Measurements from ENCODE around the gene DIPK1B.
"Not testable (repeated sequence)": the region's sequence is repeated elsewhere in the genome, so short reads cannot be mapped to it uniquely, and the experiment has no call there.

Gene DIPK1B

GRCh38 chr9:136700304-136700703 lies 12.1 kb upstream of the DIPK1B start:
- DNase-seq = no peak

GRCh38 chr9:136700959-136701667 lies 11.3 kb upstream of the DIPK1B start:
- peak; percentile 84 for DNase-seq

GRCh38 chr9:136701668-136702053 lies 10.7 kb upstream of the DIPK1B start:
- DNase-seq = no peak

DNA sequence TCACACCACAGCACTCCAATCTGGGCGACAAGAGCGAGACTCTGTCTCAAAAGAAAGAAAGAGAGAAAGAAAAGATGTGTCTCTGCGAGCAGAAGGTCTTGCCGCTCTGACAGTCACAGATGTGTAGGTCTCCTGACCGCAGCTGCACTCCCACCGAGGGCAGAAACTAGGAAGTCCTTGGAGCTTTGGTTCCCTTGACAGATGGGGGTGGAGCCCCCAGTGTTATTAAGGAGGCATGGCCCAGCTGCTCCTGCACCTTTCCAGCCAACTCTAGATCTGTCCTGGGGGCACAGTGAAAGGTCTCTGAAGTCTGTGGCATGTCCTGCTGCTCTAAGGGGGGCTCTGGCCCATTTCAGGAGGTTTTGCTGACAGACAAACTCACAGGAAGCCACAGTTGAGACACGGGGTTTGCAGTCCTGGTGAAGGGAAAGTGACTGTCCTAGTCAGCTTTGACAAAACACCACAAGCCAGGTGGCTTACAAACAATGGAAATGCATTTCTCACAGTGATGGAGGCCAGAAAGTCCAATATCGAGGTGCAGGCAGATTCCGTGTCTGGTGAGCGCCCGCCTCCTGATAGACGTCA lies 9.0 kb upstream of the DIPK1B start:
- no peak for DNase-seq

- DNase-seq = not testable (repeated sequence)
Measured at GRCh38 chr9:136704741-136705140, 7.6 kb upstream of the DIPK1B start.

DNA sequence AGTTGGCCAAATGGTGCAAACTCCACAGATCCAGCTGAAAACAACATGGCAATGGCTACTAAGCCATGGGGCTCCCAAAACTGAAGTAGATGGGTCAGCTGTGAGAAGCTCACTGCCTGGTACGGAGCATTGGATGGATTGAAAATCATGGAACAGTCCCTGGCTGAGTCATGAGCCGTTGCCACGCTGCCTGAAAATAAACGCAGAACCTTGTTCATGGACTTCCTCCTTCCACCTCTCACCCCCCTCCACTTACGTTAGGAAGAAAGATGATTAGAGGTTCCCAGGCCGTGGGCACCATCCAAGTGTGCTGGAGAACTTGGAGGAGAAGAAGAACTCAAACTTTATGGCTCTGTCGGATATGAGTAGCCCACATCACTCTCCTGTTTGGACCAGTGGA lies 6.8 kb upstream of the DIPK1B start:
- no peak for DNase-seq

DNA sequence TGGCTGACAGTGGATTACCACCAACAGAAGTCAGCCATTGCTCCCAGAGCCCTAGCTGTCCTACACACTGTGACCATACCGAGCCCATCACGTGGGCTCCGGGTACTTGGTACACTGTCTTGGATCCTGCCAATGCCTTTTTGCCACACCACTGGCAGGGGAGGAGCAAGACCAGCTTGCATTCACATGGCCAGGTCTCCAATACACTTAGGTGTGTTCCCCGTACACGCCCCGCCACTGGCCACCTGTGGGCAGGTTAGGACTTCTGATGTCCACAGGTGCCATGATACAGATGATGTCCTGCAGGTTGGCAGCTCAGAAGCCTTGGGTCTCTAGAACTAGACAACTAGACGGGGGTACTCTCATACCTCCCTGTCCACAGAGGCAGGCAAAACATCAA lies 5.4 kb upstream of the DIPK1B start:
- DNase-seq = no peak

DNA sequence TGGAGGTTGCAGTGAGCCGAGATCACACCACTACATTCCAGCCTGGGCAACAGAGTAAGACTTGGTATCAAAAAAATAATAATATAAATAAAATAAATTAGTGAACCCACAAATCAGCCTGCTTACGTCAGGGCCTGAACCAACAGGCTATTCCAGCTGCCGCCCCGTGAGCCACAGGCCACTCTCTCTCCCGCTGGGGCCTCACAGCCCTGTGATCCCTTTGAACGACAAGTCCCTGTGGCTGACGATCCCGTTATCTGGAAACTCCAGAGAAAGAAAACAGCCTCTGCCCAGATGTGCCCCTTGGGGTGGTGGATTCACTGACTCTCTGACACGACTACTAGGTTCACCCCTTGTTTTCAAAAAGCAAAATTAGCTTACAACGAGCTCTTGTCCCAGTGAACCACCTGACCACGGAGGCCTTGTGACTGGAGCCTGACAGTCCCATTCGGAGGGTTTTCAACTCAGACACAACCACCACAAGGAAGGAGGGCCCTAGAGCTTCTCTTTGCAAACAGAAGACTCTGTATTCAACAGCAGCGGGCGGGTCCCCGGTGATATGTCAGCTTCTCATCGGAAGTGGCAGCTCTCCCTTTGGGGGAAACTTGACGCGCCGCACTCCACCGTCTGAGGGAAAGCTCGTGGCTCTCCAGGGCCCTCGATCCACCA lies 4.4 kb upstream of the DIPK1B start:
- DNase-seq = no peak

GRCh38 chr9:136709454-136710109 lies 2.8 kb upstream of the DIPK1B start:
- DNase-seq = no peak

- DNase-seq = no peak
Measured at GRCh38 chr9:136710543-136710942, 1.8 kb upstream of the DIPK1B start.

DNA sequence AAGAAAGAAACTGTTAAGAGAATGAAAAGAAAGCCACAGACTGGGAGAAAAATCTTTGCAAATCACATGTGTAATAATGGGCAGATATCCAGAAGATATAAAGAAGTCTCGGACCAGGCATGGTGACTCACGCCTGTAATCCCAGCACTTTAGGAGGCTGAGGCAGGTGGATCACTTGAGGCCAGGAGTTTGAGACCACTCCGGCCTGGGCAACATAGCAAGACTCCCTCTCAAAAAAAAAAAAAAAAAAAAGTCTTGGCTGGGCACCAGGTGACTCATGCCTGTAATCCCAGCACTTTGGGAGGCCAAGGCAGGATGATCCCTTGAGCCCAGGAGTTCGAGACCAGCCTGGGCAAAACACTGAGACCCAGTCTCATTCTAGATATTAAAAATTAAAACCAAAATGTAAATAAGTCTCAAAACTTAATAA lies 1.1 kb upstream of the DIPK1B start:
- DNase-seq = not testable (repeated sequence)

- no peak for DNase-seq
Measured at GRCh38 chr9:136712690-136713544, 545 bp downstream of the DIPK1B start.

- DNase-seq = no peak
Measured at GRCh38 chr9:136713550-136713949, 1.2 kb downstream of the DIPK1B start.

DNA sequence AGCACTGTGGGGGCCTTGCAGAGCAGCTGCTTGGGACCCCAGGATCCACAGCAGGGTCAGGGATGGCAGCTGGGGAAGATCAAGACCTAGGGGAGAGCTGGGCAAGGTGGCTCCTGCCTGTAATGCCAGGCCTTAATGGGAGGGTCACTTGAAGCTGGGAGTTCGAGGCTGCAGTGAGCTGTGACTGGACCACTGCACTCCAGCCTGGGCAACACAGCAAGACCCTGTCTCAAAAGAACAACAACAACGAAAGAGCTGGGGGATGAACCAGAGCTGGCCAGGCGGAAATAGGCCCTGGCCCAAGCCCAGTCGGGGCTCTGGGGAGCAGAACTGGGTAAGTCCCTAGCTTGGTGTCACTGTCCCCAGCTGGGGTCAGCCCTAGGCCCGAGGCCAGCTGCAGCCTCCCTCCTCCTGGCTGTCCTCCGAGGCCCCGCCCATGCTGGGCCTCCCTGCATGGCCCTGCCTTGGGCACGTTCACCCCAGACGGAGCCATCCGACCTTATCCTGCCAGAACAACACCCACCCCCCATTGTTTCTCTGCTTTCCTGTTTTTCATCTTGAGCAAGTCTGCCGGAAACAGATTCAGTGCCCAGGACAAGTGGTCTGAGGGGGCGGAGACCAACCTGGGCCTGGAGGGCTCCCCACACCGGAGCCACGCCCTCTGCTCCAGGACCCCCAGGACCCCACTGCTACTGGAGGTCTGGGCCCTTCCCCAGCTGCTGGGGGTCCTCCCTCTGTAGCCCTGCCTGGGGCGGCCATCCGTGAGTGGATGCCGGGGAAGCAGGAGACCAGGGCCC lies 1.9 kb downstream of the DIPK1B start:
- DNase-seq = no peak

GRCh38 chr9:136714893-136715274 lies 2.5 kb downstream of the DIPK1B start:
- DNase-seq = no peak

DNA sequence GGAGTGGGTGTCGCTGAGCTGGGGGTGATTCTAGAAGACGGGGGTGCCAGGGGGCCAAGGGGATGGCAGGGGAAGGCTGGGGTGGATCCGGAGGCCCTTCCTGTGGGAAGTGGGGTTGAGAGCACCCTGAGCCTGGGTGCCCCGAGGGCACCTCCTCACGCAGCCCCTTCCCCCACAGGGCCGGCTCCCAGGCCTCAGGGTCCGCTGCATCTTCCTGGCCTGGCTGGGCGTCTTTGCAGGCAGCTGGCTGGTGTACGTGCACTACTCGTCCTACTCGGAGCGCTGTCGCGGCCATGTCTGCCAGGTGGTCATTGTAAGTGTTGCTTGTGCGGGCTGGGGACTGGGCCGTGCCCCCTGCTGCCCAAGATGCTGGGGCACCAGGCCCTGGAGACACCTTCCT lies 5.0 kb downstream of the DIPK1B start:
- no peak for DNase-seq

DNA sequence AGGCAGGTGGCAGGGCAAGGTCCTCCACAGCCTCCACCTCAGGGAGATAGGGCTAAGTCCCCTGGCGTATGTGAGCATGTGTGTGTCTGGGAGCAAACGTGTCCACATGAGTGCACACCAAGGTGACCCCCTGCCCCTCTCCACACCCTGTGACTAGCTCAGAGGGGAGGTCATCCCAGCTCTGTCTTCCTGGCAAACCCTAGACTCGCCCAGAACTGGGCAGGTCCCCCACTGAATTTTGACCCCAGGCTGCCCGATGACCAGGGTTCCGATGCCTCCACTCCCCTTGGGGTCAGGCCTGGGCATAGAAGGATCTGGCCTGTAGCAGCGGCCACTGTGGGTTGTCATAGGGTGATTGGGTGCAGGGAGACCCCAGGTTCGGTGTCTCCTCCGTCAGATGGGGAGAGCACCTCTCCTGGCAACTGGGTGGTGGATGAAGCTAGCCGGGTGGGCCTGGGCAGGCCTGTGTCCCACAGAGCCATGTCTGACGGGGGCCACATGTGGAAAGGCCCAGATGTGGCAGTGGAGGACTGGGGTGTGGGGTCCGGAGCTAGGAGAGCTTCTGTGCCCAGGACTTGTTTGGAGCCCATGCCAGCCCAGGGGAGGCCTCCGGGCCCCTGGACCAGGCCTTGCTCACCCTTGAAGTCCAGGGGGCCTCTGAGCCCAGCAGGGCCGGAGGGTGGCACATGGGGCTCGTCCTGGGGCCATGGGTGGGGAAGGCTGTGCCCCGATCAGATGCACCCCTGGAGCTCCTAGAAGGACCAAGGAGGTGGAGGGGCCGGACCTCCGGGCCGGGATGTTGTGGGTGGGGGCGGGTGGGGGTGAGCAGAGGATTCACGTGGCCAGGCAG lies 6.2 kb downstream of the DIPK1B start:
- no peak for DNase-seq

DNA sequence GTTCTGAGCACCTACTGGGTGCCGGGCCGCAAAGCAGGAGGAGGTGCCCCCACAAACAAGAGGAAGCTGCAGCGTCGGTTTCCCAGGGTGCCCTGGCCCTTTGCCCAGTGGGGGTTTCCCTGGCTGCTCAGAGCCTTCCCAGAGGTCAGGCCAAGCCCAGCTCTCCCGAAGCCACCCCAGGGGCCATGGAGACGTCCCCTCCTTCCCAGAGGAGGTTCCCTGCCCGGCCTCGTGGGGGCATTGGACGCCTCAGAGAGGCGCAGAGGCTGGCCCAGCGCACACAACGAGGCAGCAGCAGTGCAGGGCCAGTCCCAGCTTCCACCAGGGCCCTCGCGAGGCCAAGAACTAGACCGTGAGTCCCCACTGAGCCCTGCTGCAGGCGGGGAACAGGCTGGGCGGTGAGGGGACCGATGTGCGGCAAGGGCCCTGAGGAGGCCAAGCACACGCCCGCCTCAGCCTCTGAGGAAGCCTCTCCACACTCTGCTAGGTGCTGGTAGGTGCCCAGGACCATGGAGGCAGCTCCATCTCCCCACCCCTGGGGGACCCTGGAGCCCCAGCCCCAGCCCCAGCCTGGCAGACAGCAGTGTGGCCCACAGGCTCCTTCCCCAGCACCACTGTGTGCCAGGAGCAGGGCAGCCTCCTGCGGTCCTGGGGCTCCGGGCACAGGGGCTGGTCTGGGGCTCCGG lies 7.0 kb downstream of the DIPK1B start:
- DNase-seq = peak; percentile 66

- peak; percentile 66 for DNase-seq
Measured at GRCh38 chr9:136720251-136720897, 8.0 kb downstream of the DIPK1B start.

GRCh38 chr9:136720898-136721338 lies 8.5 kb downstream of the DIPK1B start:
- DNase-seq = no peak
